OCI-LY7 (cell line): ENCODE data around the gene SPEM2.

Experiments used
- CTCF ChIP-seq: fragments of 200-600 bp; sonication (generic); conservative IDR thresholded peaks from 2 replicates; pipeline ENCODE4 v1.5.1; 2014; ENCODE audit warnings: mild to moderate bottlenecking, antibody characterized with exemption, low read length, moderate library complexity, mixed read lengths
- EZH2phosphoT487 ChIP-seq: fragments of 200-600 bp; sonication (generic); IDR thresholded peaks from 2 replicates; pipeline ENCODE4 v1.6.1; 2018; ENCODE audit warnings: low read depth, borderline replicate concordance, mild to moderate bottlenecking, mixed run types, antibody characterized with exemption, low read length, moderate library complexity, mixed read lengths

GRCh38 chr17:7436556-7437368 is 11.3 kb downstream of the SPEM2 start:
- TF ChIP-seq CTCF: peak; percentile 88
- TF ChIP-seq EZH2phosphoT487: no peak
